Smooth muscle cell (in vitro differentiated cells): ENCODE data around the gene HECTD1. TPM values are rescaled to one million over a fixed set of nuclear protein-coding genes. Genes with fewer than 3 reads are reported as not detected.
"Not testable (repeated sequence)": the region's sequence is repeated elsewhere in the genome, so short reads cannot be mapped to it uniquely, and the experiment has no call there.

Experiments used
- DNase-seq: peaks from one replicate; lab custom pipeline; 2025; ENCODE audit not compliant: unreplicated experiment; lab: John Stamatoyannopoulos, UW
- H2AFZ ChIP-seq: fragments of 200-600 bp; sonication (generic); 2 replicates; pipeline ENCODE4 v1.6.0; 2016; ENCODE audit warnings: antibody characterized with exemption, low read depth, mild to moderate bottlenecking
- H3F3A ChIP-seq: fragments of 200-600 bp; sonication (generic); 2 replicates; pipeline ENCODE4 v1.6.0; 2017; ENCODE audit warnings: antibody characterized with exemption, low read depth
- H3K27ac ChIP-seq: fragments of 200-600 bp; sonication (generic); 2 replicates; pipeline ENCODE4 v1.5.1; 2016; ENCODE audit warnings: low read depth, mild to moderate bottlenecking
- H3K27me3 ChIP-seq: fragments of 200-600 bp; sonication (generic); 2 replicates; pipeline ENCODE4 v1.6.1; 2016; ENCODE audit warnings: low read depth, mild to moderate bottlenecking
- H3K36me3 ChIP-seq: fragments of 200-600 bp; sonication (generic); 2 replicates; pipeline ENCODE4 v1.5.1; 2016; ENCODE audit warnings: low read depth
- H3K4me1 ChIP-seq: fragments of 200-600 bp; sonication (generic); 2 replicates; pipeline ENCODE4 v1.5.1; 2016; ENCODE audit warnings: low read depth
- H3K4me2 ChIP-seq: fragments of 200-600 bp; sonication (generic); 2 replicates; pipeline ENCODE4 v1.6.0; 2016; ENCODE audit warnings: mild to moderate bottlenecking
- H3K4me3 ChIP-seq: fragments of 200-600 bp; sonication (generic); 2 replicates; pipeline ENCODE4 v1.5.1; 2016; ENCODE audit warnings: mild to moderate bottlenecking
- H3K79me2 ChIP-seq: fragments of 200-600 bp; sonication (generic); 2 replicates; pipeline ENCODE4 v1.6.0; 2016; ENCODE audit warnings: low read depth, mild to moderate bottlenecking
- H3K9ac ChIP-seq: fragments of 200-600 bp; sonication (generic); 2 replicates; pipeline ENCODE4 v1.6.0; 2016; ENCODE audit warnings: low read depth
- H3K9me3 ChIP-seq: fragments of 200-600 bp; sonication (generic); replicated peaks from 2 replicates; pipeline ENCODE4 v1.5.1; 2016; ENCODE audit warnings: low read depth
- H4K20me1 ChIP-seq: fragments of 200-600 bp; sonication (generic); 2 replicates; pipeline ENCODE4 v1.6.0; 2016; ENCODE audit warnings: low read depth
- CTCF ChIP-seq: fragments of 200-600 bp; sonication (generic); IDR thresholded peaks from 2 replicates; pipeline ENCODE4 v1.5.1; 2017; ENCODE audit warnings: borderline replicate concordance, mild to moderate bottlenecking, antibody characterized with exemption; ENCODE audit not compliant: insufficient read depth, poor library complexity, severe bottlenecking
- WGBS: methylation state at CpG from one replicate; pipeline ENCODE4 v1.1.7; 2016; ENCODE audit warnings: low lambda C conversion rate; 5-methylcytosine and 5-hydroxymethylcytosine counted together
- polyA plus RNA-seq: library from polyadenylated mRNA; unstranded; fragments of >200 nt; fragmentation: Nextera tagmentation; extraction: Ambion mirVana; gene quantifications from 2 replicates; pipeline ENCODE4 v1.2.1, GENCODE V29; 2016
- total RNA-seq: library from RNA; depleted of rRNA; stranded (reverse); fragments of >200 nt; gene quantifications from 2 replicates; pipeline ENCODE4 v1.2.3, GENCODE V29; 2014

Gene HECTD1
- total and polyA plus RNA-seq, 2 experiments from 2014 or later: 39.3 to 116 TPM

- no peak overlapping the region for H3K9ac ChIP-seq
- no peak for TF ChIP-seq CTCF
- no peak overlapping the region for H2AFZ ChIP-seq
- no peaks in the 10 kb centered on the region for H3K27me3 ChIP-seq
- H3F3A ChIP-seq: no peaks in the 10 kb centered on the region
- 54% methylated on average over 1 of the region's 1 CpG for WGBS
- H3K4me1 ChIP-seq: no peaks in the 10 kb centered on the region
- no peaks in the 10 kb centered on the region for H3K9me3 ChIP-seq
- no peaks in the 10 kb centered on the region for H3K36me3 ChIP-seq
- H3K4me3 ChIP-seq: no peak overlapping the region
- H3K79me2 ChIP-seq: no peaks in the 10 kb centered on the region
- H3K27ac ChIP-seq: no peak overlapping the region
- no peak for DNase-seq
- H3K4me2 ChIP-seq: no peak overlapping the region
- no peaks in the 10 kb centered on the region for H4K20me1 ChIP-seq
Observed at GRCh38 chr14:31068235-31068634, 139.4 kb downstream of the HECTD1 start.

DNA sequence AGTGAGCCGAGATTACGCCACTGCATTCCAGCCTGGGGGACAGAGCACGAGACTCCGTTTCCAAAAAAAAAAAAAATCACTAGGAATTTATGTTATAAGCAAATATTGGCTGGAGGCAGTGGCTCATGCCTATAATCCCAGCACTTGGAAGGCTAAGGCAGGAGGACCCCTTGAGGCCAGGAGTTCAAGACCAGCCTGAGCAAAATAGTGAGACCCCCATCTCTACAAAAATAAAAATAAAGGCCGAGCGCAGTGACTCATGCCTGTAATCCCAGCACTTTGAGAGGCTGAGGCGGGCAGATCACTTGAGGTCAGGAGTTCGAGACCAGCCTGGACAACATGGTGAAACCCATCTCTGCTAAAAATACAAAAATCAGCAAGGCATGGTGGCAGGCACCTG lies 144.7 kb downstream of the HECTD1 start:
- H3K9ac ChIP-seq, DNase-seq, H3K9me3 ChIP-seq, H3K27me3 ChIP-seq, H3K27ac ChIP-seq, H2AFZ ChIP-seq, H3K4me3 ChIP-seq, H3K4me2 ChIP-seq, H3K79me2 ChIP-seq, H3F3A ChIP-seq, H3K36me3 ChIP-seq: not testable (repeated sequence)
- H3K4me1 ChIP-seq: peaks cover 19% of the 10 kb centered on the region
- 83% methylated on average over 8 of the region's 8 CpGs for WGBS
- peaks cover 18% of the 10 kb centered on the region for H4K20me1 ChIP-seq

DNA sequence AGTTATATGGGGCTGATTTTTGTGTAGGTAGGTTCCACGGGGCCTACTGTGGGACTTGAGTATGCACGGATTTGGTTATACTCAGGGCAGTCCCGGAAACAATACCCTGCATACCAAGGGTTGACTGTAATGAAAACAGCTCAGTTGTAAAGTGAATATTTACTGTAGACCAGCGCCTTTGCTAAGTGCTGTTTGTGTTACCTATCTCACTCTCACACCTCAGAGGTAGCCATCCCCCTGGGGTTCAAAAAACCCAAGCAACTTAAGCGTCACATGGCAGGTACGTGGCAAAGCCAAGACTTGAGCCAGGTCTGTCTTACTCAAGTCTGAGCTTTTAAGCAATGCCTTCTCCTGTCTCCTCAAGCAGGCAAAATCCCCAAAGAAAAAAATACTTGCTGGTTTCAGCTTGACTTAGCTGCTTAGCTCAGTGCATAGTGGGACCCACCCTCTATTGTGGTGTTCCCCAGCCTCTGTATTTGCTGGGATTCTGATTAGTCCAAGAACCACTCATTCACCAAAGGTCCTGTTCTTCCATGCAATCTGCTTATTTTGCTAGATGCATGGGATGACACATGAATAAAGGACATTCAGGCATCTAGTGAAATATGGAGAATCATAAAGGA lies 147.2 kb downstream of the HECTD1 start:
- H3K4me3 ChIP-seq: no peak overlapping the region
- no peak overlapping the region for H2AFZ ChIP-seq
- H3K27me3 ChIP-seq: no peaks in the 10 kb centered on the region
- no peaks in the 10 kb centered on the region for H3K36me3 ChIP-seq
- no peak for TF ChIP-seq CTCF
- H3F3A ChIP-seq: no peaks in the 10 kb centered on the region
- no peaks in the 10 kb centered on the region for H3K9me3 ChIP-seq
- H3K79me2 ChIP-seq: no peaks in the 10 kb centered on the region
- H3K4me2 ChIP-seq: peak overlapping the region; percentile 10
- H3K9ac ChIP-seq: no peak overlapping the region
- no peak for DNase-seq
- peaks cover 19% of the 10 kb centered on the region for H3K4me1 ChIP-seq
- H4K20me1 ChIP-seq: peaks cover 18% of the 10 kb centered on the region
- 58% methylated on average over 6 of the region's 6 CpGs for WGBS
- H3K27ac ChIP-seq: no peak overlapping the region

DNA sequence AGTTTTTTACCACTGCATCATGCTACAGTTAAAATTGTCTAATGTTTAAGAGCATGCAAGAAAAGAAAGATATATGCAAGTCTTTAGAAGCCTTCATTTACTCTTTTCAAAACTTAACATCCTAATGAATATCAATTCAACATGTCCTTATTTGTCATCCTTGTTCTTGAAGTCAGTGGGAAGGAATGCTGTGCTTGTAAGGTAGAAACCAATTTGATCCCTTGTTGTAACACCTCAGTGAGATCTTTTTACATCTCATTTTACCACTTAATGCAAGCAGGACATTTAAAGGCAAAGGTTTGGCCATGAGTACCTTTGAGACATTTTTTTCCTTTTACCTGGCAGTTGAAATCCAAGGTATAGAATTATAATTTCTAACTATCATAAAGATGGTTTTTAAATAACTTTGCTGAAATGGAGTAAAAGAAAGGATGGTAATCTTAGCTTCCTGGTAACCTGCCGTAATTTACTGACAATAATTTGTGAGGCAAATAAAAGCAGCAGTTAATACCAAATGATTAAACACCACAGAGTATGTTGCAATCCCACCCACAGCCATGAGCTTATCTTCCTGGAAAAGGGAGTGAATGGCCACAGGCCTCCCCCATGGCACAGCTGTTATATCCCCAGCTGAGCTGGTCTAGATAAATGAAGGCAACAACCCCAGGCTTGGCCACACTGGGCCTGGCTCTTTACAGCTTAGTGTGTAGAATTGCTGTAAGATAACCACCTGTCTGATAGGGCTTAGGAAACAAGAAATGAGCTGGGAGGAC lies 148.3 kb downstream of the HECTD1 start:
- Histone ChIP-seq H3K27me3 (no peaks in the 10 kb centered on the region), H3K4me1 (peaks cover 19% of the 10 kb centered on the region), H2AFZ (no peak overlapping the region), H3K4me3 (no peak overlapping the region), H3F3A (no peaks in the 10 kb centered on the region), H3K27ac (peak overlapping the region; percentile 40), H3K79me2 (no peaks in the 10 kb centered on the region), H3K9me3 (no peaks in the 10 kb centered on the region), H3K36me3 (no peaks in the 10 kb centered on the region), H3K9ac (no peak overlapping the region), H4K20me1 (peaks cover 22% of the 10 kb centered on the region), H3K4me2 (peak overlapping the region; percentile 64)
- no peak for DNase-seq
- TF ChIP-seq CTCF: no peak
- 28% methylated on average over 1 of the region's 1 CpG for WGBS
